G401 (cell line): ENCODE results near the gene LYSMD3. TPM values are rescaled to one million over a fixed set of nuclear protein-coding genes. Genes with fewer than 3 reads are reported as not detected.

ENCODE experiments used
- DNase-seq: peaks from one replicate; pipeline ENCODE4 v3.0.0-alpha.2; 2015; ENCODE audit warnings: low spot score
- in situ Hi-C: cut with HindIII; loops from 2 replicates; pipeline ENCODE4 v1.10.0; 2016; ENCODE audit warnings: low sequenced_read_pairs, mixed read lengths
- total RNA-seq: library from RNA; depleted of rRNA; stranded (reverse); fragments of >200 nt; shearing (Covaris generic); gene quantifications from 2 replicates; pipeline ENCODE4 v1.2.3, GENCODE V29; 2014

Gene LYSMD3
- total RNA-seq, 1 experiment from 2014 or later: 6.2 TPM

DNA sequence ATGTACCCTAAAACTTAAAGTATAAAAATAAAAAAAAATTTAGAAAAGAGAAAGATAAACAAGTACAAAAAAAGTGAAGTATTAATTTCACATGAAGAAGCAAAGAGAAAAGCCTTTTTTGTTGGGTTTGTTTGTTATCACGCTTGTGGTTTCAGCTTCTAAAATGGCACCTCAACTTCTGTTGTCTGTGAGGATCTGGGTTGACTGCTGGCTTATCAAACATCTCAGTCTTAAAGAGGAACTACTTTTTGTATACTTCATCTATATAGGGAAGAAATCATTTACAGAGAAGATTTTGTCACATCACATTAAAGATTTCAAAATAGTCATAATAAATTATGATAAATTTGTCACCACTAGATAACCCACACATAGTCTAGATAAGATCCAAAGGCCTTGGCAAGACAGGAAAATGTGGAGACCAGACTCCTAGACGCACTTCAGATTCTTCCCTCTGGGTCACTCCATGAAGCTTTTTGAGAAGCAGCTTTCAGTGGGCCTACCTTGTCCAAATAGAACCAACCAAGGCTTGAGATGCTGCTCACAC is 20.4 kb upstream of the LYSMD3 start:
- in situ Hi-C loops: no loop called here
- DNase-seq: no peak

GRCh38 chr5:90549223-90549622 is 19.8 kb upstream of the LYSMD3 start:
- in situ Hi-C loops: no loop called here
- DNase-seq: no peak

GRCh38 chr5:90548069-90548593 is 18.7 kb upstream of the LYSMD3 start:
- in situ Hi-C loops: no loop called here
- DNase-seq: no peak

GRCh38 chr5:90547072-90547536 is 17.7 kb upstream of the LYSMD3 start:
- no peak for DNase-seq
- in situ Hi-C loops: no loop called here

DNA sequence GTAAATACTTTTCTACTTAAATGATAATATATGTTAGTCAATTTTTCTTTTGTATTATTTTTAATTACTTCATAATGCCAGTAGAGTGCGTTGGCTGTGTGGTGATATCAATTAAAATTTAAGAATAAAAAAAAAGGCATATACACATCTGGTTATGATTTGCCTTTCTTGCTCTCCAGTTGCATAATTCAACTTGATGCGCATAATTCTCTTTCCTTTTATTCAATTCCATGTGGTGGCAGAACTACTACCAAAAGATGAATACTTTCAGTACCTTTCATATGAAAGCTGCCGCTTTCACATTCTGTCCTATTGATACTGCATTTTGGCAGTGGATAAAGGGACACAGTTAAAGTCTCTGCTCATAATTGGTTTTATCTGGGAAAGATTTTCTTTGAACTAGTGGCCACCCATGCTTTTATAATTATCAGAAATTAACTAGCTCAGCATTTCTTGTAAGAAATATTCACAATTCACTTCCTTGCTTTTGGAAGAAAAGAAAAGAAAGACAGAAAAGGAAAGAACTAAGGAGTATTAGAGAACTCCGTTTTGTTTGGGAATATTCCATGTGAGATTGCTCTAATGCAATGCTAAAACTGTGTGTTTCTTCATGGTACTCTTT is 16.9 kb upstream of the LYSMD3 start:
- in situ Hi-C loops: no loop called here
- DNase-seq: no peak

- in situ Hi-C loops: no loop called here
- no peak for DNase-seq
These were observed 16.1 kb upstream of the LYSMD3 start for GRCh38 chr5:90545511-90545910.

DNA sequence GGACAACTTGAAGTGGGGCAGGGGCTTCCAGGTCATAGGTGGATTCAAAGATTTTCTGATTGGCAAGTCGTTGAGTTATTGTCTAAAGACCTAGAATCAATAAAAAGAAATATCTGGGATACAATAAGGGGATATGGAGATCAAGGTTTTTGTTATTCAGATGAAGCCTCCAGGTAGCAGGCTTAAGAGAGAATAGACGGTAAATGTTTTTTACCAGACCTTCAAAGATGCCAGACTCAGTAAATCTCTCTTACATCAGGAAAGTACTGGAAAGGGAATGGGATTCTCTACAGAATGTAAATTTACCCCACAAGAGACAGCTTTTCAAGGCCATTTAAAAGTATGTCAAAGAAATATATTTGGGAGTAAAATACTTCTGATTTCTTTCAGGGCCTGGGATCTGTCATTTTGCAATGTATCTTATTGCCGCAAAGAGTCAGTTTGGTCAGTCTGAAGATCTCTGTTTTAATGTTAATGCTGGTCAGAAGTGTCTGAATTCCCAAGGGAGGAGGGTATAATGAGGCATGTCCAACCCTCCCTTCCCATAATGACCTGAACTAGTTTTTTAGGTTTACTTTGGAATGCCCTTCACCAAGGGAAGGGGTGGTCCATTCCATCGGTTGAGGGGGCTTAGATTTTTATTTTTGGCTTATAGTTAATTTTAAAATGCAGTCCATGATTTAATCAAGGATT is 13.6 kb upstream of the LYSMD3 start:
- in situ Hi-C loops: no loop called here
- DNase-seq: no peak

- in situ Hi-C loops: no loop called here
- DNase-seq: no peak
These were observed 5.5 kb upstream of the LYSMD3 start for GRCh38 chr5:90534922-90535321.

DNA sequence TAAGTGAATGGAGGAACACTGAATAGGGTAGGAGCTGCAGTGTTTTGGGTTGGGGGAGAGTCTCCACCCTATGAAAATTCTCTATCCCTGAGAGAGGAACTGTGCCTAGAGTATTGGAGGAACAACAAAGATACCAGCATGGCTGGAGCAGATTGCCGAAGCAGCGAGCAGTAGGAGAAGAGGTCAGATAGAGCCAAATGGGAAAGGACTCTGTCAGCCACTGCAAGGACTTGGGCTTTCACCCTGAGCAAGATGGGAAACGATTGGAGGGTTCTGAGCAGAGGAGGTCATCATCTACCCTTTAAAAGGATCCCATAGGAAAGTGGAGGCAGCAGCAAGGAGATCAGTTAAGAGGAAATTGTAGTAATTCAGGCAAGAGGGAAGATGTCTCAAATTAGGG is 4.4 kb upstream of the LYSMD3 start:
- in situ Hi-C loops: no loop called here
- DNase-seq: no peak

- peak; percentile 53 for DNase-seq
- in situ Hi-C loops: no loop called here
These were observed 1.5 kb upstream of the LYSMD3 start for GRCh38 chr5:90530736-90531487.

DNA sequence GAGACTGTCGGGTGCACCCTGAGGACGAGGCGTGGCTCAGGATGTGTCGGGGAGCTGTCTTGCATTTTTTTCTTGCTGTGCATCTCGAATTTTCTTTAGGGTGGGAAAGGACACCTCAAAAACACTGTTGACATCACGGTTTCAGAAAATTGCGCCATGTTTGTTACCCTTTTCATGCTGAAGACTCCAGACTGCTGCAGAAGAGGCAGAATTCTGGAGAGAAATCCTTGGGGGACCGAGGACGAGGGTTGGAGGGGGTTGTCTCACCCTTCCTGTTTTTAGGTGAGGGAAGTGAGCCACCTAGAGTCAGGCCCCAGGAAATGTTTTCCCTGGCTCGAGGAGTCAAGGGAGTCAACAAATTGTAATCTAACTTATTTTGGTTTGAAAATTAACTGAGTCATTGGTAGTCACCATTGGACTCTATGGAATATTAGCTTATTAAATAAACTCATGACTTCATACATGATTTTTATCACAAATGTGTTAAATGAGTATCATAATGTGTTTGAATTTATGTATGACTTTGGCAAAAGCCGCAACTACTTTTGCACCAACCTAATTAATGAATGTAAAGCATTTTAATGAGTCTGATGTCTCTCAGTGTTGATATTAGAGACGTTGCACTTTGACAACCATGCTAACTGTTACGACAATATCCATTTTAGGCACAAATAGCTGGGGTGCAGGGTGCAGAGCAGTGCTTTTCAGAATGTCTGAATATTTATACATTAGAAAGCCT is 724 bp upstream of the LYSMD3 start:
- peak; percentile 94 for DNase-seq
- in situ Hi-C loops: no loop called here

- in situ Hi-C loops: no loop called here
- DNase-seq: peak; percentile 14
These were observed 687 bp downstream of the LYSMD3 start for GRCh38 chr5:90528601-90529193.

DNA sequence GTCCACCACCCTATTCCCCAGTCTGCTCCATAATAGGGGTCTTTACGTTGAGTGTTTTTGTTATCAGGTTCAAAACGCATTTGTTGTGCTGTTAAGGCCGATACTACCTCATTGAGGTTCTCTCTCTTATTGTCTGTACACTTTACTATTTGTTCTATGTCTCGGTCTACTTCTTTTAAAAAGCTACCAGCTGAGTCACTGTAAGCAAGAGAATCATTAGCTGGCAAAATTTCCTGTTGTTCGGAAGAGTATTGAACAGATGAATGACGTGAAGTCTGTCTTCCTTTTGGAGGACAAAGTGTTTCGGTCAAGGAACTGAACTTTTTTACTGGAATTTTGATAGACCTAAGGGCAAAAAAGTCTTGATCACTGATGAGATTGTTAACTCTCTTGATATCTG is 10.3 kb downstream of the LYSMD3 start:
- in situ Hi-C loops: no loop called here
- no peak for DNase-seq

DNA sequence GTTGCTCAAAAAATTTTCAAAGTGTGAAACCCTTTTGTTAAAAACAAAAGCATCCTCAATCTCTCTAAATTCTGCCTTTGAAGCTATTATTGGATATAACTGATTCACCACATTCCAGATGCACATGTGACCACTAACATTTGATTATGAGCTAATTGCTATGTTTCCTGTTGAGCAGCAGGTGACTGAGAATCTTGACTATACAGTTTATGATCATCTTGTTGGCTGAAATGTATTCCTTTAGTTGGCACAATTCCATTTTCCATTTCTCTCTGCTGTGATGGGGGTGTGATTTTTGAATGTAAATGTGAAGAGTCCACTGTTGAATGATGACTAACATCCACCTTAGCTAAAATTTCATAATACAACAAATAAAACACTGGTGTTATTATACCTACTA is 10.7 kb downstream of the LYSMD3 start:
- DNase-seq: no peak
- in situ Hi-C loops: no loop called here

GRCh38 chr5:90514520-90514919 is 14.9 kb downstream of the LYSMD3 start:
- in situ Hi-C loops: no loop called here
- no peak for DNase-seq

GRCh38 chr5:90510438-90510837 is 18.9 kb downstream of the LYSMD3 start:
- in situ Hi-C loops: no loop called here
- DNase-seq: no peak

DNA sequence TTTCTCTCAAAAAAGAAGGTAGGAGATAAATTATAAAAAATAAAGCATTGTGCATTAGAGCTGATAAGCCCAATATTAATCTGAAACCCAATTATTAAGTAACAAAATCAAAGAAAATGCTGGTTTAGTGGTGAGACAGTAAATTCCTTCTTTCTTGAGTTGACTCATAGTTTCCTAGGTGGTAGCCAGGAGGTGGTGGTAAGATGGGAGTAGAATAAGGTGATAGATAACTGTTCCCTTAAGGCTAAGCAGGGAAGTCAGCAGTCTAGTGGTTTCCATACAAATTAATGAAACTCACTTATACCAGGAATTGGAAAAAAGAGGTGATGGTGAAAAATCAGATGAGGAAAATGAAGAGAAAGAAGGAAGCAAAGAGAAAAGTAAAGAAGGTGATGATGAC is 23.2 kb downstream of the LYSMD3 start:
- in situ Hi-C loops: no loop called here
- no peak for DNase-seq

DNA sequence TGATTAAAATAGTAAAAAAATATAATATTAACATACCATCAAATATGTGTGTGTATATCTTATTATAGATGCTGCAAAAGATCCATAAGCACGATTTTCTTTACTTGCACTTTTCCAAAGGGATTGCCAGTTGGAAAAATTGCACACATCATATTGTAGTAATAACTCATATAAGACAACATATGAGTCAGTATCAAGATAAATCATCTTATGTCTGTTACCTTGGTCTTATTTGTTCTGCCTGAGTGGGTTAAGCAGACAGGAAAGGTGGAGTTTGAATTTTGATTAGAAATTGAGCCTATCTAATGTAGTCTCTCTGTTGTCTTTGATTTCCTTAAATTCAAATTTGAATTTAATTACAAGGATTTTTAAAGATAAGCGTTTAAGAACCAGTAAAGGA is 24.6 kb downstream of the LYSMD3 start:
- in situ Hi-C loops: no loop called here
- no peak for DNase-seq

DNA sequence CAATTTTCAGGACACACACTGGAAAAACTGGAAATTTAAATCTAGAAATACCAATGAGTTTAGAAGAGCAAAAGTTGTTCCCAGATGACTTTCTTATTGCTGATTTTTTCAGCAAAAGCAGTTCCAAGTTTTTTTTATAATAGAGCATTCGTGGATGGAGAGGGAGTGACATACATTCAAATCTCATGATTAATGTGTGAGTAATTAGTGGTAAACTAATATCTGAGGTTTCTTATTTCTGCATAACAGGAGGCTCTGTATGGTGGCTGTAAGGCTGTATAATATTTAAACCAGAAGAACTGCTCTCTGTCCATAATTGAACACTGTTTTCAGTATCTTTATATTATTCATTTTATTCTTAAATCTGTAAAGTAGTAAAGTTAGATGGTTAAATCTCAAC is 25.8 kb downstream of the LYSMD3 start:
- in situ Hi-C loops: no loop called here
- DNase-seq: no peak
